T-cell (primary cell): Measurements from ENCODE around the gene MAPRE2. TPM values are rescaled to one million over a fixed set of nuclear protein-coding genes. Genes with fewer than 3 reads are reported as not detected.
A peak's percentile ranks its signal among the peaks of the same experiment; 100 is the strongest.

Experiments used
- ATAC-seq, 4 experiments: fragments of 200-7000 bp in 3 of 4; fragments of 150-1000 bp in 1 of 4; cut with Tn5 transposase; replicated peaks in 1 of 4; 1 replicate in 3 of 4; 2 replicates in 1 of 4; pipeline ENCODE4 v1.10.0; 2021; ENCODE audit warnings: moderate library complexity in 3 of 4, mild to moderate bottlenecking in 2 of 4, moderate number of reproducible peaks in 1 of 4
- CTCF ChIA-PET, 2 donors: fragments of 300-600 bp; sonication (Branson Sonifier 250); formaldehyde crosslinking; loops; one replicate each; lab custom pipeline; 2022; ENCODE audit warnings: antibody characterized with exemption in 2 of 2; lab: Charles Lee
- POLR2A ChIA-PET, 2 donors: fragments of 300-600 bp; sonication (Branson Sonifier 250); formaldehyde crosslinking; loops; one replicate each; lab custom pipeline; 2022; ENCODE audit warnings: antibody characterized with exemption in 2 of 2; lab: Charles Lee
- DNase-seq, 35 experiments: peaks; one replicate each; pipeline versions ENCODE4 v3.0.0 to v3.0.0-alpha.2; 2013 to 2023
- H3K27ac ChIP-seq: one replicate; pipeline ENCODE4 v1.5.1; 2013; ENCODE audit warnings: low read length
- H3K27me3 ChIP-seq, 2 experiments: replicated peaks in 1 of 2; 1 replicate in 1 of 2; 2 replicates in 1 of 2; pipeline versions ENCODE4 v1.6.1 to v1.7.0; 2013; ENCODE audit warnings: low read length in 1 of 2, mixed read lengths in 1 of 2; ENCODE audit not compliant: control insufficient read depth in 2 of 2, insufficient read depth in 2 of 2; ENCODE audit errors: extremely low read depth in 1 of 2
- H3K36me3 ChIP-seq, 2 donors: 1 replicate in 1 of 2; 2 replicates in 1 of 2; pipeline versions ENCODE4 v1.6.1 to v1.7.0; 2013; ENCODE audit warnings: low read length in 1 of 2; ENCODE audit not compliant: control insufficient read depth in 2 of 2, insufficient read depth in 1 of 2; ENCODE audit errors: extremely low read depth in 1 of 2
- H3K4me1 ChIP-seq, 2 experiments: 1 replicate in 1 of 2; 2 replicates in 1 of 2; pipeline versions ENCODE4 v1.6.1 to v1.7.0; 2013; ENCODE audit warnings: low read length in 2 of 2, mixed read lengths in 1 of 2; ENCODE audit not compliant: insufficient read depth in 2 of 2, control insufficient read depth in 1 of 2; ENCODE audit errors: extremely low read depth in 1 of 2
- H3K4me3 ChIP-seq, 2 donors: 1 replicate in 1 of 2; 2 replicates in 1 of 2; pipeline versions ENCODE4 v1.5.1 to v1.7.0; 2013; ENCODE audit warnings: mild to moderate bottlenecking in 2 of 2, low read length in 1 of 2, moderate library complexity in 1 of 2; ENCODE audit not compliant: control insufficient read depth in 1 of 2; ENCODE audit errors: extremely low read depth in 1 of 2
- H3K9me3 ChIP-seq: 2 replicates; pipeline ENCODE4 v1.7.0; 2013
- H3K27ac Mint-ChIP-seq, 2 donors: one replicate each; pipeline ENCODE4 v1.8.0; 2020 to 2021; ENCODE audit warnings: mild to moderate bottlenecking in 2 of 2, mixed read lengths in 2 of 2
- H3K27me3 Mint-ChIP-seq, 2 donors: one replicate each; pipeline ENCODE4 v1.8.0; 2021 to 2022; ENCODE audit warnings: mixed read lengths in 2 of 2
- H3K36me3 Mint-ChIP-seq: one replicate; pipeline ENCODE4 v1.8.0; 2021; ENCODE audit warnings: mixed read lengths
- H3K4me1 Mint-ChIP-seq, 3 donors: one replicate each; pipeline ENCODE4 v1.8.0; 2020 to 2022; ENCODE audit warnings: mixed read lengths in 3 of 3, mild to moderate bottlenecking in 1 of 3
- H3K4me3 Mint-ChIP-seq, 3 donors: one replicate each; pipeline ENCODE4 v1.8.0; 2020 to 2022; ENCODE audit warnings: mild to moderate bottlenecking in 3 of 3, mixed read lengths in 3 of 3, moderate library complexity in 3 of 3
- H3K9me3 Mint-ChIP-seq, 3 donors: one replicate each; pipeline ENCODE4 v1.8.0; 2020 to 2022; ENCODE audit warnings: mixed read lengths in 3 of 3
- WGBS: methylation state at CpG from one replicate; pipeline ENCODE4 v1.1.5; 2013; ENCODE audit warnings: missing lambda C conversion rate; ENCODE audit not compliant: insufficient coverage; 5-methylcytosine and 5-hydroxymethylcytosine counted together
- total RNA-seq, 35 experiments: library from RNA in 6 of 35; stranded (reverse) in 6 of 35; fragments of 120-200 nt in 1 of 35; gene quantifications; one replicate each; pipeline versions ENCODE4 v1.2.1 to v1.2.4 and lab custom pipeline; 2013 to 2026

Gene MAPRE2
- total RNA-seq, 5 donors from 2014 or later (not counting 1 experiment from before 2014, with no cell fraction given): 45.6 to 96.7 (median 53.9) TPM

GRCh38 chr18:35038029-35038428, 3.2 kb upstream of the MAPRE2 start:
- Histone ChIP-seq H3K4me3 (no peak overlapping the region), H3K9me3 (no peaks in the 10 kb centered on the region), H3K27ac (no peak overlapping the region), H3K4me1 (peaks cover 5 to 11% of the 10 kb centered on the region in 2 experiments), H3K27me3 (no peaks in the 10 kb centered on the region), H3K36me3 (no peaks in the 10 kb centered on the region)
- ChIA-PET CTCF (interaction anchor here in 1 of 2 donors (7.5 kb wide), 1 partner anchor 10 kb away, joined by 152 read pairs; no protein-coding TSS in a partner anchor), POLR2A (interaction anchor here in 1 of 2 donors (0.7 to 4.9 kb wide), 2 partner anchors 10 to 209 kb away, joined by 5 to 161 read pairs; no protein-coding TSS in a partner anchor)
- Mint-ChIP-seq H3K9me3 (no peaks in the 10 kb centered on the region), H3K4me1 (peaks cover 29 to 48% (median 33%) of the 10 kb centered on the region in 3 donors), H3K27ac (no peak overlapping the region), H3K27me3 (no peaks in the 10 kb centered on the region), H3K4me3 (no peak overlapping the region), H3K36me3 (no peaks in the 10 kb centered on the region)
- DNase-seq (no peak), ATAC-seq (no peak)
- WGBS: no CpG with 5 or more reads among the region's 1 CpG

DNA sequence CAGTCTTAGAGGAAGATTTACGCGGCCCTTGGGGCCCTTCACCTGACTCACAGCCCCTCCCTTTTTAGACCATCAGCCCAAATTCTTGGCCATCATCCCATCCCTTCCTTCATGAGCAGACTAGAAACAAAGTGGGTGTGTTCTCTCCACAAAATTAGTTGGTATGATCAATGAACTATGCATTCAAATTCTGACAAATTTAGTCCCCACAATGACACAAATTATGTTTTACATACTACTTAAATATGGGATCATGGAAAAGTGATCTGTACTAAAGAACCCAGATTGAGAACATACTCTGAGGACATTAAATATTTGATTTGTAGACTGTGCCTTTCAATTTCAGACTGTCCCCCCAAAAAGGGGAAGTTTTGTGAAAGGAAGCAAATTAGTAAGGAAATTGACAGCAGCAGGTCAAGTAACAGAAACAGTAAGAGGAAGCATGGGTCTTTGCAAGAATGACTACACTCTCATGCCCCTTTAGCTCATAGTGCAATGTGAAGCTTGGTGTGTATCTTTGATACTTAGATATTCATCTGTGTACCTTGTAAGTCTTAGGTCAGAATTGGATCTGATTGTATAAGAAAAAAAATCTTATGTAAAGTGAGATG, 2.2 kb upstream of the MAPRE2 start:
- Mint-ChIP-seq H3K27ac (peak overlapping the region; percentile 44 to 58), H3K4me3 (no peak overlapping the region), H3K27me3 (no peaks in the 10 kb centered on the region), H3K36me3 (no peaks in the 10 kb centered on the region), H3K4me1 (peaks cover 39 to 58% (median 43%) of the 10 kb centered on the region in 3 donors), H3K9me3 (no peaks in the 10 kb centered on the region)
- ATAC-seq: no peak
- no peak for DNase-seq
- no peaks in the 10 kb centered on the region for H3K9me3 ChIP-seq
- H3K4me3 ChIP-seq: no peak overlapping the region
- peaks cover 15% of the 10 kb centered on the region in 2 experiments for H3K4me1 ChIP-seq
- no peaks in the 10 kb centered on the region for H3K36me3 ChIP-seq
- ChIA-PET CTCF (interaction anchor here (1.3 to 7.5 kb wide), 3 partner anchors 11 to 12 kb away, joined by 3 to 152 read pairs (median 39); no protein-coding TSS in a partner anchor), POLR2A (interaction anchor here in 1 of 2 donors (0.6 to 4.9 kb wide), 2 partner anchors 11 to 68 kb away, joined by 3 to 161 read pairs; no protein-coding TSS in a partner anchor)
- no peaks in the 10 kb centered on the region for H3K27me3 ChIP-seq
- no peak overlapping the region for H3K27ac ChIP-seq
- no CpG with 5 or more reads among the region's 2 CpGs for WGBS

- ChIA-PET CTCF (interaction anchor here (0.5 to 7.5 kb wide), 14 partner anchors 10 to 346 kb away, joined by 3 to 152 read pairs (median 3); no protein-coding TSS in a partner anchor), POLR2A (interaction anchor here (0.9 to 4.9 kb wide), 12 partner anchors 10 to 453 kb away, joined by 3 to 161 read pairs (median 6); partner anchors contain the start of genes ZNF24 (in 1 of the 2) and ZNF397 (in 1 of the 2))
- Histone ChIP-seq H3K4me1 (peaks cover 25 to 28% of the 10 kb centered on the region in 2 experiments), H3K27me3 (no peaks in the 10 kb centered on the region), H3K9me3 (no peaks in the 10 kb centered on the region), H3K4me3 (peak overlapping the region in 1 of 2 donors; percentile 97), H3K27ac (peak overlapping the region; percentile 98), H3K36me3 (no peaks in the 10 kb centered on the region)
- Mint-ChIP-seq H3K4me1 (peaks cover 55 to 72% (median 59%) of the 10 kb centered on the region in 3 donors), H3K27me3 (no peaks in the 10 kb centered on the region), H3K27ac (peak overlapping the region; percentile 96 to 98), H3K4me3 (peak overlapping the region; percentile 89 to 98 (median 90)), H3K9me3 (no peaks in the 10 kb centered on the region), H3K36me3 (no peaks in the 10 kb centered on the region)
- DNase-seq (no peak), ATAC-seq (no peak)
These were observed 600 bp upstream of the MAPRE2 start for GRCh38 chr18:35040638-35040987.

DNA sequence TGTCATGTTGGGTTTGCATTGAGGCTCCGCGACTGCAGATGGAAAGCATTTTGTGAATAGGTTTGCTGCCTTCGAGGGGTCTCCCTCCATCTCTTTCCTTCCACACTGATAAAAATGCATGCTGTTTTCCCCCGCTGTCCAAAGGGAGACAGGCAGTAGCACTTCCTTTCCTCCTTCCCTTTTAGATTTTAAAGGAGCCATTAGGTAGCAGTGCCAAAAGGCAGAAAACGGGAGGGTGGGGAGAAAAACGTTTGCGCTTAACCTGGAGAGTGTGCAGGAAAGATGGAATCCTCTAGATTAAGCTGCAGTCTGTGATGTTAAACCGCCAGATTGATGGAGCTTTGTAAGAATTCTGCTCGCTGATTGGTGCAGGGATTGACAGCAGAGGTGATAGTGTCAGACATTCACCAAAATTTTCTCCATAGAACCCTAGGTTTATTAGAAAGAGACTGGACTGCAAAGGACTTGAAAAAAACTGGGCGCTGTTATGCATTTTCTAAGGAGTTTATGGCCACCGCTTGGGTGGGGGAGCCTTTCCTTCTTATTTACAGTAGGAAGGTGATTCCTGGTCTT, 688 bp downstream of the MAPRE2 start:
- Mint-ChIP-seq H3K9me3 (no peaks in the 10 kb centered on the region), H3K4me3 (peak overlapping the region; percentile 89 to 98 (median 90)), H3K36me3 (no peaks in the 10 kb centered on the region), H3K27me3 (no peaks in the 10 kb centered on the region), H3K27ac (peak overlapping the region; percentile 96 to 98), H3K4me1 (peaks cover 68 to 83% (median 72%) of the 10 kb centered on the region in 3 donors)
- CTCF ChIA-PET: interaction anchor here (0.7 to 7.5 kb wide), 9 partner anchors 9 to 81 kb away, joined by 3 to 152 read pairs (median 4); no protein-coding TSS in a partner anchor
- peaks cover 34 to 40% of the 10 kb centered on the region in 2 experiments for H3K4me1 ChIP-seq
- peak overlapping the region; percentile 97 for H3K4me3 ChIP-seq
- H3K27ac ChIP-seq: peak overlapping the region; percentile 98
- POLR2A ChIA-PET: interaction anchor here (0.6 to 4.9 kb wide), 23 partner anchors 8 to 928 kb away, joined by 3 to 161 read pairs (median 3); partner anchors contain the start of genes ZNF24 (in 1 of the 2), ZNF397 (in 1 of the 2) and ZSCAN30 (in 1 of the 2)
- H3K9me3 ChIP-seq: no peaks in the 10 kb centered on the region
- no peaks in the 10 kb centered on the region for H3K36me3 ChIP-seq
- no peak for ATAC-seq
- WGBS: 0% methylated on average over 4 of the region's 11 CpGs
- H3K27me3 ChIP-seq: no peaks in the 10 kb centered on the region
- DNase-seq: peak in 3 of 35 experiments; percentile 9 to 50 (median 21)

GRCh38 chr18:35042389-35043071, 1.3 kb downstream of the MAPRE2 start:
- H3K9me3 Mint-ChIP-seq: no peaks in the 10 kb centered on the region
- no CpG with 5 or more reads among the region's 5 CpGs for WGBS
- peaks cover 34 to 43% of the 10 kb centered on the region in 2 experiments for H3K4me1 ChIP-seq

More at GRCh38 chr18:35042389-35043071, 1.3 kb downstream of the MAPRE2 start:
- H3K27ac Mint-ChIP-seq: peak overlapping the region; percentile 96 to 98
- H3K9me3 ChIP-seq: no peaks in the 10 kb centered on the region
- H3K27me3 ChIP-seq: no peaks in the 10 kb centered on the region
- peak overlapping the region; percentile 89 to 98 (median 90) for H3K4me3 Mint-ChIP-seq
- H3K4me3 ChIP-seq: peak overlapping the region; percentile 97
- CTCF ChIA-PET: interaction anchor here (0.7 to 7.5 kb wide), 10 partner anchors 9 to 80 kb away, joined by 3 to 152 read pairs (median 4); no protein-coding TSS in a partner anchor
- ATAC-seq (peak; percentile 46 to 63 (median 51)), DNase-seq (peak in 14 of 35 experiments; percentile 19 to 77 (median 33))
- no peaks in the 10 kb centered on the region for H3K36me3 ChIP-seq
- H3K27ac ChIP-seq: peak overlapping the region; percentile 98
- H3K27me3 Mint-ChIP-seq: no peaks in the 10 kb centered on the region
- no peaks in the 10 kb centered on the region for H3K36me3 Mint-ChIP-seq
- peaks cover 74 to 89% (median 78%) of the 10 kb centered on the region in 3 donors for H3K4me1 Mint-ChIP-seq
- POLR2A ChIA-PET: interaction anchor here (0.6 to 4.9 kb wide), 19 partner anchors 14 to 927 kb away, joined by 3 to 161 read pairs (median 3); partner anchors contain the start of genes INO80C (in 1 of the 2), ZNF24 (in 1 of the 2), ZNF397 (in 1 of the 2) and ZSCAN30 (in 1 of the 2)
